ENCODE data around the gene SNTN.

Gene SNTN

DNA sequence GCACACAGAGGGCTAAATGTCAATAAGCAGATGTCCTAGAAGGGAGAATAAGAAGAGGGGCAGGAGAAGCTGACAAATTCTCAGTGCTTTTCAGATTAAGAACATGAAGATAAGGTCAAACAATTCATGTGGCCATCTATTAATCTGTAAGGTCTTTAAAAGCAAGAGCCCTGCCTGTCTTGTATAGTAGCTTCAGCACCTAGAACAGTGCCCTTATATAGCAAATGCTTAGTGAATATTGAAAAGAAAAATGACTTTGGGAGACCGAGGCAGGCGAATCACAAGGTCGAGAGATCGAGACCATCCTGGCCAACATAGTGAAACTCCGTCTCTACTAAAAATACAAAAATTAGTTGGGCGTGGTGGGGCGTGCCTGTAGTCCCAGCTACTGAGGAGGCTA is 18.1 kb downstream of the SNTN start:
- DNase-seq (ENCODE audit: insufficient read length, low spot score), result no peak
- FAIRE-seq, result no peak
- TF ChIP-seq, protein P1, sequence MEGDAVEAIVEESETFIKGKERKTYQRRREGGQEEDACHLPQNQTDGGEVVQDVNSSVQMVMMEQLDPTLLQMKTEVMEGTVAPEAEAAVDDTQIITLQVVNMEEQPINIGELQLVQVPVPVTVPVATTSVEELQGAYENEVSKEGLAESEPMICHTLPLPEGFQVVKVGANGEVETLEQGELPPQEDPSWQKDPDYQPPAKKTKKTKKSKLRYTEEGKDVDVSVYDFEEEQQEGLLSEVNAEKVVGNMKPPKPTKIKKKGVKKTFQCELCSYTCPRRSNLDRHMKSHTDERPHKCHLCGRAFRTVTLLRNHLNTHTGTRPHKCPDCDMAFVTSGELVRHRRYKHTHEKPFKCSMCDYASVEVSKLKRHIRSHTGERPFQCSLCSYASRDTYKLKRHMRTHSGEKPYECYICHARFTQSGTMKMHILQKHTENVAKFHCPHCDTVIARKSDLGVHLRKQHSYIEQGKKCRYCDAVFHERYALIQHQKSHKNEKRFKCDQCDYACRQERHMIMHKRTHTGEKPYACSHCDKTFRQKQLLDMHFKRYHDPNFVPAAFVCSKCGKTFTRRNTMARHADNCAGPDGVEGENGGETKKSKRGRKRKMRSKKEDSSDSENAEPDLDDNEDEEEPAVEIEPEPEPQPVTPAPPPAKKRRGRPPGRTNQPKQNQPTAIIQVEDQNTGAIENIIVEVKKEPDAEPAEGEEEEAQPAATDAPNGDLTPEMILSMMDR (IDR thresholded peaks at IDR 0.05; ENCODE audit: insufficient read depth, missing control alignments), result no peak

DNA sequence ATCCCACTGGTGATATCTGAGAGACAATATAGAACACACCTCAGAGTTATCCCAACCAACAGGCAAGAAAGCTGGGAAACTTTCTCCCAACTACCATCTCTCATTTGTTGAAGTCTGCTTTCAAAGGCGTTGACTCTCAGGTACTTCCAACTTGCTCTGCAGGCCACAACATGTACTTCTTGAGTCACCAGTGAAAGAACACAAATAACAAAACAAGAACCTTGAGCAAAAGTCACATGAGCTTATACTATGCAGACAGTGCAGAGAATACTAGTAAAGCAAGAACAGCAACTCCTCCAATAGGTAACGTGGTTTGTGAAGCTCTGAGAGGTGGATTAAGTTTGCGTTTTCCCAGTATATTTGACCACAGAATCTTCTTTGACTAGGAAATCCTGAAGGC is 20.6 kb downstream of the SNTN start:
- DNase-seq (ENCODE audit: insufficient read length, low spot score), result no peak
- no peak for FAIRE-seq
- TF ChIP-seq, protein P1 (IDR thresholded peaks at IDR 0.05; ENCODE audit: insufficient read depth, missing control alignments), result no peak

DNA sequence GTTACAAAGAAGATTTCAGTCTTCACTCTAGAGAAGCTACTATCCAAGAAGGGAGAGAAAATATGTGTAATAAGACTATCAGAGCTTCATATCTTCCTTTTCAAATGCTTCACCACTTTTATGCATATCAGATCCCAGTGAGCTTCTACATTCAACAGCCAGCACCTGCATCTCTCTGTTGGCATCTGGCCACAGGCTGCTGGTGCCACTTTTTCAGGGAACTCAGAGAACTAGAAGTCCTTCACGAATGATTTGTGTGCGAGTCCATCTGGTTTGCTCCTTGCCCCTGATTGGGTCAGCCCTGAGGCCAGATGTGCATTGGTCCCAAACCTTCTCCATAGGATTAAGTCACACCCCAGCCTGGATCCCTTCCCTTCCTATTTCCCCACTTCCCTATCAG is 22.1 kb downstream of the SNTN start:
- DNase-seq (ENCODE audit: insufficient read length, low spot score) (no peak), FAIRE-seq (no peak)
- TF ChIP-seq, protein P1 (IDR thresholded peaks at IDR 0.05; ENCODE audit: insufficient read depth, missing control alignments), result no peak

DNA sequence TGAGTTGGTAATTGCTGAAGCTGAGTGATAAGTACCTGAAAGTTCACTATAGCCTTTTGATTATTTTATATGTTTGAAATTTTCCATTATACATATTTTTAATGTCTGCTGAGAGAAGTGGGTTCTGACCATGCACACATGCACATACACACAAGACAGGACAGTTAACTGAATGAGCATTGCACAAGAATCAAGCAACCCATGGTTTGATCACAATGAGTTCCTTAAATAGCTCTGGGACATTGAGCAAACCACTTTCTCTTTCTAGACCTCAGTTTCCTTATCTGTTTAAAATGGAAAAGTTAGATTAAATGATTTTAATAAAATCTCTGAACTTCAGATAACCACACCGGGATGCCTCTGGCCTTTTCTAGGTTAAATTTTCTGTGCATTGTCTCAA is 26.7 kb downstream of the SNTN start:
- TF ChIP-seq, protein P1 (IDR thresholded peaks at IDR 0.05; ENCODE audit: insufficient read depth, missing control alignments), result no peak
- DNase-seq (ENCODE audit: insufficient read length, low spot score) (no peak), FAIRE-seq (no peak)

DNA sequence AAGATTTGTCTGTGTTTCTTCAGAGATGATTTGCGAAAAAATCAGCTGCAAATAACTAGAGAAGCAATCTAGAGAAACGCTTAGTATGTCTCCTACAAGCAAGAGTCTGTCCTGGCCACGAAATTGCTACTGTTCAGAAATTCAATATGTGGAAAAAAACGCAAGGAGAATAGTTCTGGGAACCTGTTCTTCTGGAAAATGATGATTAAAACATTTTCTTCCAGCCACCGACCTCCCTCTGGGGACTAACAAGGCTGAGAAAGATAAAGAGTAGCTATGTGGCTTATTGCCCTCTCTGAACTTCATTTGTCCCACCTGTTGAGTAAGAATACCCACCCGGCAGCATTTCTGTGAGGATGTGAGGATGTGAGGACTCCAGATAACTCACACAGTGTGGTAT is 31.6 kb downstream of the SNTN start:
- DNase-seq (ENCODE audit: insufficient read length, low spot score) (no peak), FAIRE-seq (no peak)
- TF ChIP-seq, protein P1 (IDR thresholded peaks at IDR 0.05; ENCODE audit: insufficient read depth, missing control alignments), result no peak

DNA sequence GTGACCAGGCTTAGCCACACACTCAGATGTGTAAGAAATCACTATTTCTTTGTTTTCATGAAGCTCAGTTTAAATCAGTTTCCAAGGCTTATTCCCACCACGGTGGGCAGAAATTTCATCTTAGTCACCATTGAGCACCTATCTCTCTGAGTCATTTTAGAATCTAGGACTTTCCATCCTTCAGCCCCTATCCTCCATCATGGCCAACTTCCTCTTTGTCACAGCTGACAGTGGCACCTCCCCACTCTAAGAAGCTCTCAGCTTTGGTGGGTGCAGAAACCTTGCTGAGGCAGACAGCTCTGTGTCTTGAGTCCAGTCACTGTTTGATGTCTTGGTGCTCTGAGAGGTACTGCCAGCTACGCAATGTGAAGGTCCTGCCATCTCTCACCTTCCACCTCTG is 32.9 kb downstream of the SNTN start:
- no peak for DNase-seq (ENCODE audit: insufficient read length, low spot score)
- no peak for FAIRE-seq
- TF ChIP-seq, protein P1 (IDR thresholded peaks at IDR 0.05; ENCODE audit: insufficient read depth, missing control alignments), result no peak

DNA sequence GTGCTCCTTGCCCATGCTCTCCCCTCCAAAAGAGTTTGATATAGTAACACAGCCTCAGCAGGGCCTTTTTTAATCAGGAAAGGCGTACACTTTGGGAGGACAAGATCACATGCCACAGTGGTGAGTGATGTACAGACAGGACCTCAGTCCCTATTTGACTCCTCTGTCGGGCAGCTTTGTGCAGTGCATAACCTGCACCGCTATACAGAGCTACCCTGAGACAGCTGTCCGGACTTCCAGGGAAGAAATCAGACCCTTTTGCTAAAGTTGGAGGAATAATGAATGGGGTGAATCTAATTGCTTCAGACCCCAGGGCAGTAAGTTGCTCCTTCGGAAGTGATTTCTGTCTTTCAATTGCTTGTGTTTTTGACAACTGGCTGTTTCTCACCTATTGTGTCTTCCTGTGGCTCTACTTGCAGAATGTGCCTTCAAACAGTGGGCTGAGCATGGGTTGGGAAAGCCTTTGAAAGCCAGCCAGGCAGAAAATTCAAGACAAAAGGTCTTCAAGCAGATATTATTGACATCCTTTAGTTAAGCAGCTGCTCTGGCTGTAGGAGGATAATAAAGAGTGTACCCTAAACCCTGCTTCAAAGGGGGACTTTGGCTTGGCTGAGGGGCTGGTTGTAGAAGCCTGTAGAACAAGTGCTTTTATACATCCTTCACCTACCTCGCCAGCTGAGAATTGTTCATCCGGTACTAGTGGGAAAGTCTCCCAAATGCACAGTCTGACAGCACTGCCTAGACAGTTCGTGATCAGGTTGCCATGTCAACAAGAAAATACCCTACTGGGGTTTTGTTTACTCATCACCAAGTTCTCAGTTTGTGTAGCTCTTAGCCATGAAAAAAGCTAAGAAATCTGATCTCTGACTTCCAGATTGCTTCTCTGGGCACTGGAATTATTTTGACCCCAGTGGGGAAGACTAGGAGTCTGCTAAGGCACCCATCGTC is 35.1 kb downstream of the SNTN start:
- DNase-seq (ENCODE audit: insufficient read length, low spot score) (no peak), FAIRE-seq (no peak)
- TF ChIP-seq, protein P1 (IDR thresholded peaks at IDR 0.05; ENCODE audit: insufficient read depth, missing control alignments), result no peak

Data from D721Med (cell line).